WTC11 (cell line): Measurements from ENCODE around the gene NBL1. TPM values are rescaled to one million over a fixed set of nuclear protein-coding genes. Genes with fewer than 3 reads are reported as not detected.

ENCODE experiments used
- ATAC-seq: fragments of 200-7000 bp; cut with Tn5 transposase; 2 replicates; pipeline ENCODE4 v1.10.0; 2021; ENCODE audit warnings: mild to moderate bottlenecking, moderate library complexity
- CTCF ChIA-PET: fragments of 300-600 bp; sonication (Branson Sonifier 250); formaldehyde crosslinking; loops from one replicate; lab custom pipeline; 2021; ENCODE audit warnings: antibody characterized with exemption; lab: Charles Lee
- POLR2A ChIA-PET: fragments of 350-600 bp; sonication (Branson Sonifier 250); formaldehyde crosslinking; loops from one replicate; lab custom pipeline; 2021; ENCODE audit warnings: antibody characterized with exemption; lab: Charles Lee
- DNase-seq: peaks from one replicate; pipeline ENCODE4 v3.0.0; 2021; ENCODE audit warnings: low spot score
- H3K27ac Mint-ChIP-seq: 2 replicates; pipeline ENCODE4 v1.8.0; 2021; ENCODE audit warnings: mixed read lengths
- H3K27me3 Mint-ChIP-seq: 2 replicates; pipeline ENCODE4 v1.8.0; 2021; ENCODE audit warnings: low read depth, mild to moderate bottlenecking, moderate library complexity, mixed read lengths
- H3K36me3 Mint-ChIP-seq: 2 replicates; pipeline ENCODE4 v1.8.0; 2021; ENCODE audit warnings: mixed read lengths
- H3K4me1 Mint-ChIP-seq: 2 replicates; pipeline ENCODE4 v1.8.0; 2022; ENCODE audit warnings: mixed read lengths
- H3K4me3 Mint-ChIP-seq: 2 replicates; pipeline ENCODE4 v1.8.0; 2021; ENCODE audit warnings: mild to moderate bottlenecking, moderate library complexity, mixed read lengths
- H3K9me3 Mint-ChIP-seq: 2 replicates; pipeline ENCODE4 v1.8.0; 2021; ENCODE audit warnings: mixed read lengths
- EMX1 ChIP-seq: fragments of 250-450 bp; sonication (Bioruptor Pico); IDR thresholded peaks from 2 replicates; pipeline ENCODE4 v1.8.0; 2021; ENCODE audit warnings: mild to moderate bottlenecking
- FOXJ3 ChIP-seq: sonication (generic); formaldehyde crosslinking; IDR thresholded peaks from 2 replicates; pipeline ENCODE4 v1.9.0; 2021; ENCODE audit warnings: missing genetic modification reagents, mild to moderate bottlenecking, borderline replicate concordance
- FOXK1 ChIP-seq: sonication (generic); formaldehyde crosslinking; IDR thresholded peaks from 2 replicates; pipeline ENCODE4 v1.8.0; 2022; ENCODE audit warnings: mild to moderate bottlenecking, moderate library complexity, missing genetic modification reagents
- GTF2I ChIP-seq: fragments of 250-450 bp; sonication (Bioruptor Pico); conservative IDR thresholded peaks from 2 replicates; pipeline ENCODE4 v1.4.0; 2021; ENCODE audit warnings: mild to moderate bottlenecking
- IRF2 ChIP-seq: sonication (generic); formaldehyde crosslinking; IDR thresholded peaks from 2 replicates; pipeline ENCODE4 v1.8.0; 2022; ENCODE audit warnings: low read depth, missing genetic modification reagents, borderline replicate concordance
- MYBL2 ChIP-seq: sonication (generic); formaldehyde crosslinking; IDR thresholded peaks from 2 replicates; pipeline ENCODE4 v1.8.1; 2023; ENCODE audit warnings: mild to moderate bottlenecking, moderate library complexity, missing genetic modification reagents
- NFE2L1 ChIP-seq: sonication (generic); formaldehyde crosslinking; IDR thresholded peaks from 2 replicates; pipeline ENCODE4 v1.8.1; 2023; ENCODE audit warnings: missing genetic modification reagents
- NR1H2 ChIP-seq: sonication (generic); formaldehyde crosslinking; IDR thresholded peaks from 2 replicates; pipeline ENCODE4 v1.9.0; 2021; ENCODE audit warnings: mild to moderate bottlenecking, moderate library complexity, missing genetic modification reagents
- NR2C2 ChIP-seq: sonication (generic); formaldehyde crosslinking; IDR thresholded peaks from 2 replicates; pipeline ENCODE4 v1.8.0; 2022; ENCODE audit warnings: mild to moderate bottlenecking, missing genetic modification reagents
- PRRX2 ChIP-seq: fragments of 250-450 bp; sonication (Bioruptor Pico); IDR thresholded peaks from 2 replicates; pipeline ENCODE4 v1.8.0; 2021; ENCODE audit warnings: mild to moderate bottlenecking
- RELA ChIP-seq: sonication (generic); formaldehyde crosslinking; IDR thresholded peaks from 2 replicates; pipeline ENCODE4 v1.8.1; 2022; ENCODE audit warnings: missing genetic modification reagents, mild to moderate bottlenecking, borderline replicate concordance
- SMAD3 ChIP-seq: sonication (generic); formaldehyde crosslinking; IDR thresholded peaks from 2 replicates; pipeline ENCODE4 v1.8.0; 2022; ENCODE audit warnings: missing genetic modification reagents, mild to moderate bottlenecking, borderline replicate concordance
- ZNF121 ChIP-seq: sonication (generic); formaldehyde crosslinking; IDR thresholded peaks from 2 replicates; pipeline ENCODE4 v1.8.0; 2023; ENCODE audit warnings: missing genetic modification reagents
- ZNF396 ChIP-seq: fragments of 250-450 bp; sonication (Bioruptor Pico); IDR thresholded peaks from 2 replicates; pipeline ENCODE4 v1.8.0; 2021; ENCODE audit warnings: mild to moderate bottlenecking, moderate library complexity, borderline replicate concordance
- ZNF416 ChIP-seq: fragments of 250-450 bp; sonication (Bioruptor Pico); IDR thresholded peaks from 2 replicates; pipeline ENCODE4 v1.9.0; 2021; ENCODE audit warnings: mild to moderate bottlenecking, inconsistent platforms
- ZNF423 ChIP-seq: fragments of 250-450 bp; sonication (Bioruptor Pico); IDR thresholded peaks from 2 replicates; pipeline ENCODE4 v2.1.2; 2022; ENCODE audit warnings: mild to moderate bottlenecking, moderate library complexity
- total RNA-seq: library from RNA; stranded (reverse); gene quantifications from 3 replicates; pipeline ENCODE4 v1.2.3, GENCODE V29; 2021
- TF ChIP-seq, protein P1 (sequence below): sonication (generic); formaldehyde crosslinking; IDR thresholded peaks from 2 replicates; pipeline ENCODE4 v1.8.1; 2023; ENCODE audit warnings: mild to moderate bottlenecking, missing genetic modification reagents, moderate library complexity
- TF ChIP-seq, protein P2 (sequence below): sonication (generic); formaldehyde crosslinking; IDR thresholded peaks from 2 replicates; pipeline ENCODE4 v1.8.1; 2023; ENCODE audit warnings: mild to moderate bottlenecking, moderate library complexity, missing genetic modification reagents
- TF ChIP-seq, protein P3 (sequence below): sonication (generic); formaldehyde crosslinking; IDR thresholded peaks from 2 replicates; pipeline ENCODE4 v1.8.1; 2022; ENCODE audit warnings: low read depth, missing genetic modification reagents, borderline replicate concordance
- TF ChIP-seq, protein P4 (sequence below): sonication (generic); formaldehyde crosslinking; IDR thresholded peaks from 2 replicates; pipeline ENCODE4 v1.8.1; 2023; ENCODE audit warnings: mild to moderate bottlenecking, missing genetic modification reagents, moderate library complexity
- TF ChIP-seq, protein P5 (sequence below): sonication (generic); formaldehyde crosslinking; IDR thresholded peaks from 2 replicates; pipeline ENCODE4 v1.8.0; 2023; ENCODE audit warnings: missing genetic modification reagents
- TF ChIP-seq, protein P6 (sequence below): sonication (generic); formaldehyde crosslinking; IDR thresholded peaks from 2 replicates; pipeline ENCODE4 v1.8.0; 2022; ENCODE audit warnings: mild to moderate bottlenecking, missing genetic modification reagents

Gene NBL1
- total RNA-seq, 1 experiment from 2014 or later = 17.1 TPM

DNA sequence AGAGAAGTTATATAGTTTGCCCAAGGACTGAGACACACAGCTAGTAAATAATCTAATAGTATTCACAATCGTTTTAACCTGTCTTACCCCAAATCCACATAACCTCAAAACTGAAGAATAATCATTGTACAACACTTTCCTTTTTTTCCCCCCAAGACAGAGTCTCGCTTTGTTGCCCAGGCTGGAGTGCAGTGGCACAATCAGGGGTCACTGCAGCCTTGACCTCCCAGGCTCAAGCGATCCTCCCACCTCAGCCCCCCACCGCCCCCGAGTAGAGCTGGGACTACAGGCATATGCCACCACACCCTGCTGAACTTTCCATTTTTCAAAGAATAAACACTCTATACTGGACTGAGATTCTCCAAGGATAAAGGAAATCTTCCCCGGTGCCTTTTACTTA is 28.7 kb upstream of the NBL1 start:
- no peak for ATAC-seq
- POLR2A ChIA-PET = no interaction called here
- CTCF ChIA-PET = no interaction called here
- Mint-ChIP-seq H3K4me1 (peaks cover 22% of the 10 kb centered on the region), H3K36me3 (no peaks in the 10 kb centered on the region), H3K9me3 (no peaks in the 10 kb centered on the region), H3K4me3 (no peak overlapping the region), H3K27ac (peak overlapping the region; percentile 68), H3K27me3 (no peaks in the 10 kb centered on the region)
- no peak for TF ChIP-seq SMAD3 (CRISPR knock-in tag)
- TF ChIP-seq PRRX2 (CRISPR knock-in tag) = no peak
- TF ChIP-seq, protein P1, sequence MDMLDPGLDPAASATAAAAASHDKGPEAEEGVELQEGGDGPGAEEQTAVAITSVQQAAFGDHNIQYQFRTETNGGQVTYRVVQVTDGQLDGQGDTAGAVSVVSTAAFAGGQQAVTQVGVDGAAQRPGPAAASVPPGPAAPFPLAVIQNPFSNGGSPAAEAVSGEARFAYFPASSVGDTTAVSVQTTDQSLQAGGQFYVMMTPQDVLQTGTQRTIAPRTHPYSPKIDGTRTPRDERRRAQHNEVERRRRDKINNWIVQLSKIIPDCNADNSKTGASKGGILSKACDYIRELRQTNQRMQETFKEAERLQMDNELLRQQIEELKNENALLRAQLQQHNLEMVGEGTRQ (CRISPR knock-in tag) = no peak
- no peak for TF ChIP-seq GTF2I (CRISPR knock-in tag)
- no peak for TF ChIP-seq FOXK1 (CRISPR knock-in tag)
- TF ChIP-seq NR2C2 = no peak
- TF ChIP-seq MYBL2 (CRISPR knock-in tag) = no peak
- no peak for TF ChIP-seq ZNF416 (CRISPR knock-in tag)
- TF ChIP-seq RELA = no peak
- TF ChIP-seq ZNF423 (CRISPR knock-in tag) = no peak
- TF ChIP-seq FOXJ3 (CRISPR knock-in tag) = no peak
- TF ChIP-seq, protein P2, sequence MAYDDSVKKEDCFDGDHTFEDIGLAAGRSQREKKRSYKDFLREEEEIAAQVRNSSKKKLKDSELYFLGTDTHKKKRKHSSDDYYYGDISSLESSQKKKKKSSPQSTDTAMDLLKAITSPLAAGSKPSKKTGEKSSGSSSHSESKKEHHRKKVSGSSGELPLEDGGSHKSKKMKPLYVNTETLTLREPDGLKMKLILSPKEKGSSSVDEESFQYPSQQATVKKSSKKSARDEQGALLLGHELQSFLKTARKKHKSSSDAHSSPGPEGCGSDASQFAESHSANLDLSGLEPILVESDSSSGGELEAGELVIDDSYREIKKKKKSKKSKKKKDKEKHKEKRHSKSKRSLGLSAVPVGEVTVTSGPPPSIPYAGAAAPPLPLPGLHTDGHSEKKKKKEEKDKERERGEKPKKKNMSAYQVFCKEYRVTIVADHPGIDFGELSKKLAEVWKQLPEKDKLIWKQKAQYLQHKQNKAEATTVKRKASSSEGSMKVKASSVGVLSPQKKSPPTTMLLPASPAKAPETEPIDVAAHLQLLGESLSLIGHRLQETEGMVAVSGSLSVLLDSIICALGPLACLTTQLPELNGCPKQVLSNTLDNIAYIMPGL (CRISPR knock-in tag) = no peak
- TF ChIP-seq NR1H2 (CRISPR knock-in tag) = no peak
- TF ChIP-seq NFE2L1 (CRISPR knock-in tag) = no peak
- TF ChIP-seq, protein P3, sequence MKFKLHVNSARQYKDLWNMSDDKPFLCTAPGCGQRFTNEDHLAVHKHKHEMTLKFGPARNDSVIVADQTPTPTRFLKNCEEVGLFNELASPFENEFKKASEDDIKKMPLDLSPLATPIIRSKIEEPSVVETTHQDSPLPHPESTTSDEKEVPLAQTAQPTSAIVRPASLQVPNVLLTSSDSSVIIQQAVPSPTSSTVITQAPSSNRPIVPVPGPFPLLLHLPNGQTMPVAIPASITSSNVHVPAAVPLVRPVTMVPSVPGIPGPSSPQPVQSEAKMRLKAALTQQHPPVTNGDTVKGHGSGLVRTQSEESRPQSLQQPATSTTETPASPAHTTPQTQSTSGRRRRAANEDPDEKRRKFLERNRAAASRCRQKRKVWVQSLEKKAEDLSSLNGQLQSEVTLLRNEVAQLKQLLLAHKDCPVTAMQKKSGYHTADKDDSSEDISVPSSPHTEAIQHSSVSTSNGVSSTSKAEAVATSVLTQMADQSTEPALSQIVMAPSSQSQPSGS (CRISPR knock-in tag) = no peak
- no peak for TF ChIP-seq EMX1 (CRISPR knock-in tag)
- TF ChIP-seq, protein P4, sequence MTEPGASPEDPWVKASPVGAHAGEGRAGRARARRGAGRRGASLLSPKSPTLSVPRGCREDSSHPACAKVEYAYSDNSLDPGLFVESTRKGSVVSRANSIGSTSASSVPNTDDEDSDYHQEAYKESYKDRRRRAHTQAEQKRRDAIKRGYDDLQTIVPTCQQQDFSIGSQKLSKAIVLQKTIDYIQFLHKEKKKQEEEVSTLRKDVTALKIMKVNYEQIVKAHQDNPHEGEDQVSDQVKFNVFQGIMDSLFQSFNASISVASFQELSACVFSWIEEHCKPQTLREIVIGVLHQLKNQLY (CRISPR knock-in tag) = no peak
- TF ChIP-seq, protein P5, sequence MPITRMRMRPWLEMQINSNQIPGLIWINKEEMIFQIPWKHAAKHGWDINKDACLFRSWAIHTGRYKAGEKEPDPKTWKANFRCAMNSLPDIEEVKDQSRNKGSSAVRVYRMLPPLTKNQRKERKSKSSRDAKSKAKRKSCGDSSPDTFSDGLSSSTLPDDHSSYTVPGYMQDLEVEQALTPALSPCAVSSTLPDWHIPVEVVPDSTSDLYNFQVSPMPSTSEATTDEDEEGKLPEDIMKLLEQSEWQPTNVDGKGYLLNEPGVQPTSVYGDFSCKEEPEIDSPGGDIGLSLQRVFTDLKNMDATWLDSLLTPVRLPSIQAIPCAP (CRISPR knock-in tag) = no peak
- no peak for TF ChIP-seq IRF2
- no peak for DNase-seq

DNA sequence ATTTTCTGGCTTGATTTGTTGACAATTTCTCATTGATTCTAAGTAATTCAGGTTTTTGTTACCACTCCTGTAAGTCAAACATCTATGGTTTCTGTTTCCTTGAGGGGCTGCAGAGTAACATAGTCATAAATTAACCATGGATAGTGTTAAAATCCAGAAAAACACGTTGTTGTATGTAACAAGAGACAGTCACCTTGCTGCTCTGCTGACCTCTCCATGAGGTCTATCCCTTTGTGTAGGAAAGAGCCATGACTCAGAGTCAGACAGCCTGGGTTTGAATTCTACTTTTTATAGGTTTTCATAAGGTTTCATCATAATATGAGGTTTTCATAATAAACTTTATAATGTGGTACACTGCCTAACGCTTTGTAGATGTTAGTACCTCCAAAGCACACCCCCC is 27.6 kb upstream of the NBL1 start:
- 0 out of 2 replicates have a peak overlapping the region, but pooled peaks have one; percentile 24 for H3K27ac Mint-ChIP-seq

More for the DNA sequence above, 27.6 kb upstream of the NBL1 start:
- no peak overlapping the region for H3K4me3 Mint-ChIP-seq
- H3K9me3 Mint-ChIP-seq = no peaks in the 10 kb centered on the region
- ATAC-seq = no peak
- TF ChIP-seq ZNF121 (CRISPR knock-in tag) = no peak
- TF ChIP-seq, protein P6, sequence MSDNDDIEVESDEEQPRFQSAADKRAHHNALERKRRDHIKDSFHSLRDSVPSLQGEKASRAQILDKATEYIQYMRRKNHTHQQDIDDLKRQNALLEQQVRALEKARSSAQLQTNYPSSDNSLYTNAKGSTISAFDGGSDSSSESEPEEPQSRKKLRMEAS (CRISPR knock-in tag) = no peak
- no peak for TF ChIP-seq ZNF396
- DNase-seq = no peak
- ChIA-PET POLR2A (no interaction called here), CTCF (no interaction called here)
- no peaks in the 10 kb centered on the region for H3K36me3 Mint-ChIP-seq
- peaks cover 24% of the 10 kb centered on the region for H3K4me1 Mint-ChIP-seq
- H3K27me3 Mint-ChIP-seq = no peaks in the 10 kb centered on the region; the same call in 1 of the 2 replicates
